GM19328 (cell line): ENCODE measurements around the gene IGFBP3.
"Not testable (repeated sequence)": the region's sequence is repeated elsewhere in the genome, so short reads cannot be mapped to it uniquely, and the experiment has no call there.

Source experiments
- ATAC-seq: cut with Tn5 transposase; IDR thresholded peaks from one replicate; pipeline ENCODE4 v1.9.1; 2021; ENCODE audit warnings: mild to moderate bottlenecking, moderate library complexity; ENCODE audit not compliant: unreplicated experiment

The IGFBP3 gene

GRCh38 chr7:45920502-45921380, at the start of gene IGFBP3:
Gene IGFBP3 (minus strand): TSS chr7:45921272. CDS start chr7:45921140, 132 bp downstream.
- no peak for ATAC-seq

GRCh38 chr7:45970454-45970853, 49.4 kb upstream of the IGFBP3 start:
- no peak for ATAC-seq

GRCh38 chr7:45969940-45970339, 48.9 kb upstream of the IGFBP3 start:
- ATAC-seq, result no peak

GRCh38 chr7:45968856-45969541, 47.9 kb upstream of the IGFBP3 start:
- no peak for ATAC-seq

- ATAC-seq, result no peak
These were observed 47.2 kb upstream of the IGFBP3 start for GRCh38 chr7:45968312-45968711.

- ATAC-seq, result no peak
These were observed 46.6 kb upstream of the IGFBP3 start for GRCh38 chr7:45967591-45968157.

- no peak for ATAC-seq
These were observed 41.8 kb upstream of the IGFBP3 start for GRCh38 chr7:45962861-45963260.

GRCh38 chr7:45957721-45958120, 36.6 kb upstream of the IGFBP3 start:
- no peak for ATAC-seq

- no peak for ATAC-seq
These were observed 34.2 kb upstream of the IGFBP3 start for GRCh38 chr7:45955286-45955685.

GRCh38 chr7:45953055-45953454, 32.0 kb upstream of the IGFBP3 start:
- not testable (repeated sequence) for ATAC-seq

- ATAC-seq, result no peak
These were observed 23.0 kb upstream of the IGFBP3 start for GRCh38 chr7:45944058-45944457.

GRCh38 chr7:45940939-45941338, 19.9 kb upstream of the IGFBP3 start:
- no peak for ATAC-seq

- not testable (repeated sequence) for ATAC-seq
These were observed 19.2 kb upstream of the IGFBP3 start for GRCh38 chr7:45940237-45940781.

GRCh38 chr7:45939574-45939973, 18.5 kb upstream of the IGFBP3 start:
- ATAC-seq, result no peak

GRCh38 chr7:45938626-45939302, 17.7 kb upstream of the IGFBP3 start:
- ATAC-seq, result no peak

- ATAC-seq, result no peak
These were observed 16.8 kb upstream of the IGFBP3 start for GRCh38 chr7:45937862-45938261.

- ATAC-seq, result no peak
These were observed 16.2 kb upstream of the IGFBP3 start for GRCh38 chr7:45937301-45937700.

GRCh38 chr7:45930967-45931366, 9.9 kb upstream of the IGFBP3 start:
- no peak for ATAC-seq

GRCh38 chr7:45927721-45928120, 6.6 kb upstream of the IGFBP3 start:
- no peak for ATAC-seq

- no peak for ATAC-seq
These were observed 3.2 kb upstream of the IGFBP3 start for GRCh38 chr7:45924283-45924682.

GRCh38 chr7:45923818-45924217, 2.7 kb upstream of the IGFBP3 start:
- ATAC-seq, result no peak
